Body of pancreas (tissue), 4 donors: ENCODE measurements around the gene TMEM127.

Experiments
- POLR2A ChIP-seq, 3 donors: fragments of 450-650 bp; IDR thresholded peaks; one replicate each; pipeline ENCODE4 v1.6.1; 2016; ENCODE audit warnings: antibody characterized with exemption in 3 of 3, mild to moderate bottlenecking in 2 of 3
- TF ChIP-seq, protein P1 (sequence below), 7 experiments: fragments of 450-650 bp in 4 of 7; fragments of 200-600 bp in 3 of 7; sonication (generic) in 3 of 7; IDR thresholded peaks; one replicate each; pipeline ENCODE4 v1.5.1; 2016 to 2019; ENCODE audit warnings: antibody characterized with exemption in 7 of 7

DNA sequence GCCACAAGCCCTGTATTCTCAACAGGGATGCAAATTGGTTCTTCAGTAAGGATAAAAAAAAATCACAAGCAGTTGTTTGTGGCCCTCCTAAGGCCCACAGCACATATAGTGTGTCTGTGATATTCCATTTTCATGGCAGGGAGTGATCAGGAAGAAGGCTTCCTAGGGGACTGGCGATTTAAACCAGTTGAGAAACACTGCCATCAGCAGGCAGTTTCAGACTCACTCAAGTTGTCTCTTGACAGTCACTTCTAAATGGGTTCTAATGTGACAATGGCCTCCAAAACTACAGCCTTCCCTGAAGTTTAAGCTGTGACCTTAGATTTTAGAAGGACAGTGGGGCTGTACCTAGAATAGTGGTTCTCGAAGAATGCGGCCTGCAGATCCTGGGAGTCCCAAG lies 6.2 kb upstream of the TMEM127 start:
- TF ChIP-seq, protein P1, sequence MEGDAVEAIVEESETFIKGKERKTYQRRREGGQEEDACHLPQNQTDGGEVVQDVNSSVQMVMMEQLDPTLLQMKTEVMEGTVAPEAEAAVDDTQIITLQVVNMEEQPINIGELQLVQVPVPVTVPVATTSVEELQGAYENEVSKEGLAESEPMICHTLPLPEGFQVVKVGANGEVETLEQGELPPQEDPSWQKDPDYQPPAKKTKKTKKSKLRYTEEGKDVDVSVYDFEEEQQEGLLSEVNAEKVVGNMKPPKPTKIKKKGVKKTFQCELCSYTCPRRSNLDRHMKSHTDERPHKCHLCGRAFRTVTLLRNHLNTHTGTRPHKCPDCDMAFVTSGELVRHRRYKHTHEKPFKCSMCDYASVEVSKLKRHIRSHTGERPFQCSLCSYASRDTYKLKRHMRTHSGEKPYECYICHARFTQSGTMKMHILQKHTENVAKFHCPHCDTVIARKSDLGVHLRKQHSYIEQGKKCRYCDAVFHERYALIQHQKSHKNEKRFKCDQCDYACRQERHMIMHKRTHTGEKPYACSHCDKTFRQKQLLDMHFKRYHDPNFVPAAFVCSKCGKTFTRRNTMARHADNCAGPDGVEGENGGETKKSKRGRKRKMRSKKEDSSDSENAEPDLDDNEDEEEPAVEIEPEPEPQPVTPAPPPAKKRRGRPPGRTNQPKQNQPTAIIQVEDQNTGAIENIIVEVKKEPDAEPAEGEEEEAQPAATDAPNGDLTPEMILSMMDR (IDR thresholded peaks at IDR 0.05) = no peak
- TF ChIP-seq POLR2A (IDR thresholded peaks at IDR 0.05) = no peak
